Islet precursor cell (in vitro differentiated cells): Measurements from ENCODE around the gene ABCB6.
A peak's percentile ranks its signal among the peaks of the same experiment; 100 is the strongest.

ENCODE experiments used
- DNase-seq: peaks from one replicate; pipeline ENCODE4 v3.0.0-alpha.2; 2018

ABCB6 gene

DNA sequence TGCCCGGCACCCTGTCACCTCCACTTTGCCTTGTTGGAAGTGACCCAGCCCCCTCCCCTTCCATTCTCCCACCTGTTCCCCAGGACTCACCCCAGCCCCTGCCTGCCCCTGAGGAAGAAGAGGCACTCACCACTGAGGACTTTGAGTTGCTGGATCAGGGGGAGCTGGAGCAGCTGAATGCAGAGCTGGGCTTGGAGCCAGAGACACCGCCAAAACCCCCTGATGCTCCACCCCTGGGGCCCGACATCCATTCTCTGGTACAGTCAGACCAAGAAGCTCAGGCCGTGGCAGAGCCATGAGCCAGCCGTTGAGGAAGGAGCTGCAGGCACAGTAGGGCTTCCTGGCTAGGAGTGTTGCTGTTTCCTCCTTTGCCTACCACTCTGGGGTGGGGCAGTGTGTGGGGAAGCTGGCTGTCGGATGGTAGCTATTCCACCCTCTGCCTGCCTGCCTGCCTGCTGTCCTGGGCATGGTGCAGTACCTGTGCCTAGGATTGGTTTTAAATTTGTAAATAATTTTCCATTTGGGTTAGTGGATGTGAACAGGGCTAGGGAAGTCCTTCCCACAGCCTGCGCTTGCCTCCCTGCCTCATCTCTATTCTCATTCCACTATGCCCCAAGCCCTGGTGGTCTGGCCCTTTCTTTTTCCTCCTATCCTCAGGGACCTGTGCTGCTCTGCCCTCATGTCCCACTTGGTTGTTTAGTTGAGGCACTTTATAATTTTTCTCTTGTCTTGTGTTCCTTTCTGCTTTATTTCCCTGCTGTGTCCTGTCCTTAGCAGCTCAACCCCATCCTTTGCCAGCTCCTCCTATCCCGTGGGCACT lies 36.2 kb downstream of the ABCB6 start:
- no peak for DNase-seq

DNA sequence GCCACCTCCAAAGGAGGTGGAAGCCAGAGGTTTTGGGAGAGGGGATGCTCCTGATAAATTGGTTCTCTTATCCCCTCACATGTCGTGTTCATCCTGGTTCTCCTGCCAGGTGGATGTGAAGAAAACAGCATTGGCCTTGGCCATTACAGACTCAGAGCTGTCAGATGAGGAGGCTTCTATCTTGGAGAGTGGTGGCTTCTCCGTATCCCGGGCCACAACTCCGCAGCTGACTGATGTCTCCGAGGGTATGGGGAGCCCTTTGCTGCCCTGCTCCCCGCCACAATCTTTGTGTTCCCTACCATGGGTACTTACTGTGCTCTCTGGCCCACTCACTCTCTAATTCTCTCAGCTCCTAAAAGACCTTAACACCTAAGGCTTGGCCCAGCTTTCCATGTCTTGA lies 37.2 kb downstream of the ABCB6 start:
- DNase-seq = no peak

DNA sequence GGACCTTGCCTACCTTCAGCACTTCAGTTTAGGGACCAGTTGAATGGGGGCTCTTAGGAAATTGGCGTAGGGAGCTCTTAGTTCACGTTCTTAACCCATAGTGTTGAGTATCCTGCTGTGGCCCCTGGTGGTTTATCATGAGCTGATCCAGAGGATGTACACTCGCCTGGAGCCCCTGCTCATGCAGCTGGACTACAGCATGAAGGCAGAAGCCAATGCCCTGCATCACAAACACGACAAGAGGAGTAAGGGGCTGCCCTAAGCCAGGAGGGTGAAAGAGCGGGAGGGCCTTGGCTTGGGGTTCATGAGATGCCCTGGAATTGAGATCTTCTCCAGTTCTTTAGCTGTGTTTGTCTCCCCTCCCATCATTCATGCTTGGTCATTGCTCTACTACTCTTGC lies 37.8 kb downstream of the ABCB6 start:
- no peak for DNase-seq

DNA sequence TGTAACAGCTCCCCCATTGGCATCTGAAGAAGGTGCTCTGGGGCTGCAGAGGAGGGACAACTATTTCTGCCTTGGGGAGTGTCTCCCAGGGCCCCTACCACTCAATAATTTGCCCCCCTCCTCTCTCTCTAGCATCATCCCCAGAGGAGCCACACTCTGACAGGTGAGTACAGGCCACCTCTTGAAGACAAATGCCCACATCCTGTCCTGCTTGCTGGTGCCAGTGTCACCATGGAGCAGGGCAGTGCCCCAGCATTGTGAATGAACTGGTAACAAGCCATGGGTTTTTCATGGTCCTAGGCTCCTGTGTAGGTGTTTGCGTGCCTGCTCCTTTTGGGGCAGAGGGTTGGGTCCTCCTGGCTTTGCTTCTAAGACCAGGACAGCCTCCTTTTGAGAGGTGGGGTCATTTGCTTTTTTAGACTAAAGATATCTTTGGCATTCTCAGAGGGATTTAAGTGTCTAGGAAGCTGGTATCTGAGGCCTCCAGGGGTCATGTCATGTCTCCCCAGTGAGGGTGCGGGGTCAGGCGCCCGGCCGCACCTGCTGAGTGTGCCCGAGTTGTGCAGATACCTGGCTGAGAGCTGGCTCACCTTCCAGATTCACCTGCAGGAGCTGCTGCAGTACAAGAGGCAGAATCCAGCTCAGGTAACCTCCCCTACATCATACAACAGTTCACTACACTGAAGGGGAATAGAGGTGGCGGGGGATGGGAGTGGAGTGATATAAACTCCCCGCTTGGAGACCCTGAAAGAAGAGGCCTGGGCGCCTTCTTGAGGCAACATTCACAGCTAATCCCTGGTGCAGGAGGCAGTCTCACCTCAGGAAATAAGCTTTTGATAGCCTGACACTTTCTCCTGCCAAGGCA lies 38.9 kb downstream of the ABCB6 start:
- no peak for DNase-seq

DNA sequence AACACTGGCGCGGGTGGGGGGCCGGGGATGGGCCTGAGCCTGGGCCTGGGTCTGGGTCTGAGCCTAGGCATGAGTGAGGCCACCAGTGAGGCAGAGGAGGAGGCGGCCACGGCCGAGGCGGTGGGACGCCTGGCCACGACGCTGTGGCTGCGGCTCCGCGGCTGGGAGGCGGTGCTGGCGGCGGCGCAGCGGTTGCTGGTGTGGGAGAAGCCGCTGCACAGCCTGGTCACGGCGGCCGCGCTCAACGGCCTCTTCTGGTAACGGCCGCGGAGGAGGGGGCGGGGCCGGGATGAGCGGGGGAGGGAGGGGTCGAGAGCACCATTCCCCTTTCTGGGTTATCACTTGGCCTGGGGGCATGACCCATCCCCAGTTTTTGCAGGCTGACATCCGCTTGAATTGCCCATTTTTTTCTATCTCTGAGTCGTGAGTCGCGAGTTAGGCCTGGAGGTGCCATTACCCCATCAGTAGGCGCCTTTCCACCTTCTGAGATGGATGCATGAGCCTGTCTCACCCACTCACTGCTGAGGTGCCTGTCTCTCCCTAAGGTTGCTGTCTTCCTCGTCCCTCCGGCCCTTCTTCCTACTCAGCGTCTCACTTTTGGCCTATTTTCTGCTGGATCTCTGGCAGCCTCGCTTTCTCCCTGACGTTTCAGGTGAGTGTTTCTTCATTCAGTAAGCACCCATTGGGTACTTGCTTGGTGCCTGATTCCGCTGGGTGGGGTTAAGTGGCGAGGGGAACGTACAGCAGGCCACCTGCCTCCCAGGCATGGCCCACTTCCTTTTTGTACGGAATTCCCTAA lies 40.2 kb downstream of the ABCB6 start:
- DNase-seq = no peak

DNA sequence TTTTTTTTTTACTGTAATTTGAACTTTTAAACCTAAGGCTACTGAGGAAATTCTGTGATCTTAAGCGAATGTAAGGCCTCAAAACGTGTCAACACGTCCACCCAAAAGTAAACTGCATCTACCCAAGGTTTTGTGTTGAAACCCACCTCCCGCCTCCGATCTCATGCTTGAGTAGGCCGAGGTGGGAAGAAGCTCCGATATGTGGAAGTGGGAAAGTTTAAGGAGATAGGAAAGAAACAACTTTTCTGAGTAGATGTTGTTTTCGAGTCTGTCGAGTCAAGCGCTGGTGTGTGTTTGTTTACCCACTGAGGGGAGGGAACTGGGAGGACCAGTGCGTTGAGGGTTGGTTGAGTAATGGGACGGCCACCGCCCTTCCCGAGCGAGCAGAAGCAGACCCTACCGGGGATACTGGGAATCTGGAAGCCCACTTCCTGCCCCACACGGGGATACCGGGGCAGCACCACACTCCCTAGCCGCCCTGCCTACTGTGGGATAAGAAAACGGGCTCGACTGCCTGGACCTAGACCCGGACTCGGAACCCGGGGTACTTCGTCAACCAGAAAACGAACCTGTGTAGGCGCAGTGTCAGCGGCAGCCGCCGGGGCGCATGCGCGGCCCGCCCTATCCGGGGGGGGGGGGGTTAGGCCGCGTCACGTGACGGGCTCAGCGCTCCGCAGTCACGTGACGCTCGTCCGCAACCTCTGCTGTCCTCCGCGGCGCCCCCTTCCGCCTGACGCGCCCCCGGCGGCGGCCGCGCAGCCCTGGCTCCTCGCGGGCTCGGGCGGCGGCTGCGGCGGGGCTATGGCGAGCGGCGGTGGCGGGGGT lies 41.0 kb downstream of the ABCB6 start, which contains the start of gene RETREG2:
Gene RETREG2, plus strand, starts transcription at position 724 of the 825 bp plus-strand sequence. Its CDS starts 78 bp downstream, at position 802.
- peak; percentile 95 for DNase-seq

DNA sequence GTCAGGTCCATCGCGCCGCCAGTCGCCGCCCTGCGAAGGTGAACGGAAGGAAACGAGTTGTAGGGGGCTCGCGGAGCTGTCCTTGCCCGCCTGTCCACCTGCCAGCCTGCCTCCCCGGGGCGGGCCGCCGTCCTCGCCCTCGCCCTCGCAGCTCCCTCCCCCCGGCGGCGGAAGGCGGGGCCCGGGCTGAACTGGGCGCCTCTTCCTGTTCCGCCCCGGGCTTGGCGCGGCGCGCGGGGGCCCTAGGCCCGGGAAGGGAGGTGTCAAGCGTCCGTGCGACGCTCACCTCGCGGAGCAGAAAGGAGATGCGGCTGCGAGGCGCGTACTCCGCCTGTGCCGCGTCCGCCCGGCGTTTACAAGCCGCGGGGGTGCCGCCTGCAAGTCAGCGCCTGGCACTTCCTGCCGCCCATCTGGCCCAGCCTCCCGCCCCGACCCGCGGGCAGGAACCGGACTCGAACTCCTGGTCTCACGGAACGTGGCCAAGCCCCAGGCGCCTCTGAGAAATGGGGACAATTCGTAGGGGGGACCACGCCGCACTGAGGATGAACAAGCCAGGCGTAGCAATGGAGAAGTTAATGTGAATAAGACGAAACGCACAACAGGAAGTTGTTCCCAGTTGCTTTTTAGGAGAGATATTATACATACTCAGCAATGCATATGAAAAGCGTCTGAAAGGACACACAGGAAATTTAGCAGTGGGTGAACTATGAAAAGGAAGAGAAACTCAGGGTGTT lies 41.8 kb downstream of the ABCB6 start, which contains the start of gene CNPPD1:
Gene CNPPD1, minus strand, starts transcription at position 108 of the 734 bp plus-strand sequence. Its CDS starts 97 bp downstream, at position 11.
- peak; percentile 92 for DNase-seq

DNA sequence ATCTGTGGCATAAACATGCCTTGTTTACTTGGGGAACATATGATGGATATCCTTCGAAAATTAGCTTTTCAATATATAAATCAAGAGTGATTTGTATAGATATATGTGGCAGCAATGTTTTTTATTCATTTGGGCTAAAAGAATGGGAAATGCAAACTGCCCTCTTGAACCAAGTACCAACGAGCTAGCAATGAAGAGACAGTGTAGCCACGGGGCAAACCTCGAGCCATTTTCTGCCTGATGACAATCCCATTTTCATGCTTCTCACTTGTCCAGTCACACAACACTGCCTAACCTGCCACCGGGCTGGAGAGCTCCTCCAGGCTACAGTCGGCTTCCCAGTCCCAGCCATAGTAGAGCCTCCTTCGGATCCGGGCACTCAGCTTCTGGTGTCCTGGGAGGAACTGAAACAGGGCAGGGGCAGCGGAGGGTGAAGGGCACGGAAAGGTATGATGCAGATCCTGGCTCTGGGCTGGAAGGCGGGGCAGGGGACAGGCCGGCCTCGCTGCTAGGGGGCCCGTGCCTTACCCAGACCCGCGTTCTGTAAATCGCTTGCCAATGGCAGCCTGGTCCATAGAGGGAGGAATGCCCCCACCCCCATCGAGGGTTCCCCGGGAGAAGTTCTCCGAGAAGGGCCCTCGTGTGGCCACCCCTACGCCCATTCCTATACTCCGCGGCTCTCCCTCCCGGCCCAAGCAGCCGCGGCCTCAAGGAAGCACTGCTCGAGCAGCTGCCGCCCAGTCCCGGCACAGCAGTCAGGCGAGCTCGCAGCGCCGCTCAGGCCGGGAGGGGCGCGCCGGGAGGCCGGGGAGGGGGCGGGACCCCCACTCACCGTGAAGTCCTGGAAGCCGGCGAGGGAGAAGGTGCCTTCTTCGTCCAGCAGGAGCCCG lies 42.6 kb downstream of the ABCB6 start:
- no peak for DNase-seq

DNA sequence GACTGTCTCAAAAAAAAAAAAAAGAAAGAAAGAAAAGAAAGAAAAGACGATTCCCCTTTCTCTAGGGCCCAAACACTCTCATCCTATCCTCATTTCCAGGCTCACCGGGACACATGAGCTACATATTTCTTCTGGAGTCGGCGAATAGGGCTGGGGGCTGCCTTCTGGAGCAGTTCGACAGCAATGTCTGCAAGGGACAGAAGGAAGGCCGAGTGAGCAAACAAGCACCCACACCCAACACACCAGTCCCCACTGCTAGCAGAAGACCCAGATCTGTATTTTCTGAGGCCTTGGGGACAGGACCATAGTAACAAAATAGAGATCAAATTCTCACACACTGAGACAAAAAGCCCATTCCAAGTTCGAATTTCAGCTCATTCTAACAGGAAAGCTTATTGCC lies 43.3 kb downstream of the ABCB6 start:
- no peak for DNase-seq

DNA sequence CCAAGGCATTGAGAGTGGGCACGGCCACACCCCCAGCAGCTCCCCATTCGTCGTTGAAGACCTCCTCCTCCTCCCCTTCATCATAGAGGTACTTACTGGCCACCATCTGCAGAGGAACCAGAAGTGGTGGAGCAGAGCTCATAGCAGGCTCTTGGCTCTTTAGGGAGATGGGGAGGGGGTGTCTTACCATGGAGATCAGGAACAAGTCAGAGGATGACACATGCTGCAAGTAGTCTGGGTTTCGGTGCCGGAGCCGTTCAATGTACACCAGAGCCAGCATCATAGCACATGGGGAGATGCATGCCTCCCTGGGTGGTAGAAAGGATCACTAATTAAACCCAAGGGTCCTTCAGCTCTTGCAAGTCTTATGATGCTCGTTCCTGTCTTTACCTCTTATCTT lies 44.0 kb downstream of the ABCB6 start:
- no peak for DNase-seq

DNA sequence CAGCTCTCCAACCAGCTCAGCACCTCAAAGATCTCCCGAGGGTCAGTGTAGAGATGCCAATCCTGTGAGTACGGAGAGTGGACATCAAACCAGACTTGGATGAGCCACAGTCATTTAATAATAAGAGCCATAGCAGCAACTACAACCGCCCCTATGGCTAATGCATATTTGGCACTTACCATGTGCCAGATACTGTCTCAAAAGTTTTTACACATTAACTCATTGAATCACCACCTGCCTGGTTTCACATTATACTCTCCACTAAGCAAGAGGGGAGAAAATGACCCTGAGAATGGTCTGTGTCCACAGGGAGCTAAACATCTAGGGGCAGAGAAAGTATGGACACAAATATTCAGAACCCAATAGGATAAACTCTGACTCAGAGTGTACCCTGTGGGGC lies 44.6 kb downstream of the ABCB6 start:
- DNase-seq = no peak

DNA sequence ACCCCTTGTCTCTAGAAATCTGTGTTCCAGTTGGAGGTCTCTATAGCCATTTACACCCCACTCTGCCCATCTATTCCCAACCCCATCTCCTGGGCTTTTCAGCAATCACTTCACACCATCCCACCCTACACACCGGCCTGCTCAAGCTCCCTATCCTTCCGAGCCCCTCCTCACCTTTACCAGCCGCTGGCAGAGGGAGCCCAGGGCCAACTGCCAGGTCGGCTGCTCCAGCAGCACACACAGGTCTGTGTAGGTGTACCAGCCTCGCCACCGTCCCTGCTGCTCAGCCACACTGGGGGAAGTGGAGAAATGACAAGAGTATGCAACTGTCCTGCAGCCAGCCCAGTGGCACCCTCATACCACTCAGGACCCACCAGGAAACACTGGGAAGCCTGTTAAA lies 45.6 kb downstream of the ABCB6 start:
- no peak for DNase-seq

DNA sequence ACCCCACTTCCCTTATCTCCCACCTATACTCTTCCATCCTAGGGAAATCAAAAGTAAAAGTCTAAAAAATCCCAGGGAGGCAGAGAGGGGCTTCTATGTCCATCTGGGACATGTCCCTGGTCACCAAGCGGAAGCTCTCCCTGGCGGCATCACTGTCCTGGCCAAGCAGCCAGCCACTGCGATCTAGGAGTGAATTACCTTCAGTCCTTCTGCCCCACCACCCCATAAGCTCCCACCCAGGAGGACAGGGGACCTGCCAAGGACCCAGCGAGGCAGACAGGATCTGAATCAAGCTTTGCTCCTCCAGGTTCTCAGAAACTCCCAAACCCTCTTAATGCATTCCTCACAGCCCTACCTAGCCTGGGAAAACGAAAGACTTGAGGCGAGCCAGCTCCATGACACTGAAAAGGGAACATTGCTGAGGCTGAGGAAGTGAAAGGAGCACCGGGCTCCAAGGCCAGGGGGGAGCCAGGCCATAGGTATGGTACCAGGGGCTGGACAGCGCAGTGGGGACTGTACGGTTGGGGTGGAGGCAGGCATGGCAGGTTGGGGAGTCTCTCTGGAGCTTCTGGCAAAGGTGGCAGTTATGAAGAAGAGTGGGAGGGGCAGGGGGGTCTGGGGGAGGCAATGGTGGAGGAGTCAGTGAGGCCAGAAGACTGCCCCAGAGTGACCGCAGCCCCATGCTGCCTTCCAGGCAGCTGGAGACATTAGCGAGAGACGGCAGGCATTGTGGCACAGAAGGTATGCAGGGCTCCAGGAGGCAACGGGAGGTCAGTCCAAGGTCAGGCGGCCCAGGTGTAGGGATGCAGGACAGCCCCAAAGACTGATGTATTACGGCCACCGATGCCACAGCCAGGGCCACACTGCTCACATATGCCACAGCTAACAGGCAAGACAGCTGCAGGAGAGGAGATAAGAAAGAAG lies 46.3 kb downstream of the ABCB6 start:
- no peak for DNase-seq

DNA sequence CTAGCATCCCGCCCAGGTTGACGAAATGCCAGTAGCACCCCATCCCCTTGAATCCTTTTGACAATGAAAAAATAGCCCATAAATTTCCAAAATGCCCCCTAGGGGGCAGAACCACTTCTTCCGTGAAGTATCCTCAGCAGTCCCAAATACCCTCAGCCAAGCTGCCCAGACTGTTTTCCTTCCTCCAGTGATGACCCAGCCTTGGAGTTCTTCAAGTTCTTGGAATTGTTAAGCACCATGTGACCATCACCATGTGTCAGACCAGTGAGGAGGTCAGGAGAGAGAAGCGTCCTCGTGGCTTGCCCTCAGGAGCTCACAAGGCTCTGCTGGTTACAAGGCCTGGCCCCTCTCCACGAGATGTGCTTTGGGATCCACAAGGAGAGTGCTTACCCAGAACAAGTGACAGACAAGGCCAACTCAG lies 47.5 kb downstream of the ABCB6 start:
- DNase-seq = peak; percentile 90

DNA sequence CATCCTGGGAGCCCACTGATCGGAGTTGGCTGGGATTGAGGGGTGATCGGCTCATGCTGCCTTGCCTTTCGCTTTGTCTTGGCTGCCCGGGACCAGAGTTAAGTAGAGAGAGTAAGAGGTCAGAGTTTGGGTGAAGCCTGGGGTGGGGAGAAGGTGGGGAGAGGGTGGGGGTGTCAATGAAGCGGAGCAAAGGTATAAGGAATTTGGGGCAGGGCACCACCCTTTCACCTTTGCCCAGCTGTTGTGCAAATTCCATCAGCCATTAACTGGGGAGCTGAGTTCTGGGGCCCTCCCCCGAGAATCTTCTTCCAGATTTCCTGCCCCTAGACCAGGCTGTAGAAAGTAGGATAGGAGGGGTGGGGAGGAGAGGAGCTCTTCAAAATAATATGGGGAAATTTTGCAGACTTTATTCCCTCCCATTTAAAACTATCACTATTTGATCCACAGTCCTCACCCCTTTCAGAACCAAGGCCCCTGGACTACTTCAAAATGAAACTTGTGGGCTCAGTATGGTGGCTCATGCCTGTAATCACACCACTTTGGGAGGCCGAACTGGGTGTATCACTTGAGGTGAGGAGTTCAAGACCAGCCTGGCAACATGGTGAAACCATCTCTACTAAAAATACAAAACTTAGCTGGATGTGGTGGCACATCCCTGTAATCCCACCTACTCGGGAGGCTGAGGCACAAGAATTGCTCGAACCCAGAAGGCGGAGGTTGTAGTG lies 48.7 kb downstream of the ABCB6 start, which contains the start of gene SLC23A3:
Gene SLC23A3, minus strand, starts transcription at position 100 of the 725 bp plus-strand sequence. Its CDS starts 45 bp downstream, at position 55.
- no peak for DNase-seq

DNA sequence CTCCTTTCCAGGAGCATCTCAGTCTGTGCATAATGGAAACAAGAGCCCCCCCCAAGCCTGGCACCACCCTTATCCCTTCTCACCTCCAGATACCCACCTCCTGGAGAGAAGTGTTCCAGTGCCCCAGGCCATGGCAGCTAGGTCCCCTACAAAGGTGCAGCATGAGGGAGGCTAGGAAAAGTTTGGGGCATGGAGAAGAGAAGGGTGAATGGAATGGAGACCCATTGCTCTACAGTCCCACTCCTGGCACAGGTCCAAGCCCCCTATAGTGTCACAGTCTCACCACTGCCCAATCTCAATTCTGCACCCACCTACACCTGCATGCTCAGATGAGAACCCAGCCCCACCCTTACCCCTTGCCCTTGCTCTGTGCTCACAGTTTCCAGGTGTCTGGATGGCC lies 49.8 kb downstream of the ABCB6 start:
- DNase-seq = no peak

DNA sequence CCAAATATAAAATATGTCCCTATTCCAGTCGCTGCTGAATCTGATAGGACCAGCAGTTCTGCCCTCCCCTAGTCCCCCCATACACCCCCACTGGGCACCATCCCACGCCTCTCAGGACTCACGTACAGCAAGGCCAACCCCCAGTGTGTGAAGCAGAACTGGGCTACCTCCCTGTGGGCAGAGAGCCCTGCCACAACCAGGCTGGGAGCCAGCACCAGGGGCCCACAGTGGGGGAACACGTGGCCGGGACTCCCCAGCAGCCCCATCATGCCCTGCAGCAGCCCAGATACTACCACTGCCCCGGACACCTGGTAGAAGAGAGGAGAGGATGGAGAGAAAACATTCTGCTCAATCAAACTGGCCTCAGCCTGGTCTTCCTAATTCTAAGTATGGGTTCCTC lies 50.2 kb downstream of the ABCB6 start:
- no peak for DNase-seq

DNA sequence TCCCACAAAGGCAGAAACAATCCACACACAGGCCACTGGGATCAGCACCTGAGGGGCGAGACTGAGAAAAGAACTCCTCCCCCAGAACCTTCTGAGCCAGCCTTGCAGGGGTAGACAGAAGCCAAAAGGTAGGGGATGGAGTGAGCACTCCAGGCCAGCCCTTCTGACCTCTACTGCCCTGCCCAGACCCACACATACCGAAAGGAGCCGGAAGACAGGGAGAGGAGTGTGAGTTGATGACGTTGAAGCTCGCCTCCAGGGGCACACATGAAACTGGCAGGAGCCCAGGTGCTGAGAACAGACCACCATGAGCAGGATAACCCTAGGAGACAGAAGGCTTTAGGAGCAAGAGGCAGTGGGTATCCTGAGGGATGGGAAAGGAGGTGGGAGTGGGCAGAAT lies 50.8 kb downstream of the ABCB6 start:
- no peak for DNase-seq
